GM21717 (cell line): ENCODE measurements around the gene UACA.
"Not testable (repeated sequence)": the region's sequence is repeated elsewhere in the genome, so short reads cannot be mapped to it uniquely, and the experiment has no call there.

Source experiments
- ATAC-seq: cut with Tn5 transposase; IDR thresholded peaks from one replicate; pipeline ENCODE4 v1.9.1; 2021; ENCODE audit warnings: mild to moderate bottlenecking, moderate library complexity; ENCODE audit not compliant: unreplicated experiment

Gene UACA, protein sequence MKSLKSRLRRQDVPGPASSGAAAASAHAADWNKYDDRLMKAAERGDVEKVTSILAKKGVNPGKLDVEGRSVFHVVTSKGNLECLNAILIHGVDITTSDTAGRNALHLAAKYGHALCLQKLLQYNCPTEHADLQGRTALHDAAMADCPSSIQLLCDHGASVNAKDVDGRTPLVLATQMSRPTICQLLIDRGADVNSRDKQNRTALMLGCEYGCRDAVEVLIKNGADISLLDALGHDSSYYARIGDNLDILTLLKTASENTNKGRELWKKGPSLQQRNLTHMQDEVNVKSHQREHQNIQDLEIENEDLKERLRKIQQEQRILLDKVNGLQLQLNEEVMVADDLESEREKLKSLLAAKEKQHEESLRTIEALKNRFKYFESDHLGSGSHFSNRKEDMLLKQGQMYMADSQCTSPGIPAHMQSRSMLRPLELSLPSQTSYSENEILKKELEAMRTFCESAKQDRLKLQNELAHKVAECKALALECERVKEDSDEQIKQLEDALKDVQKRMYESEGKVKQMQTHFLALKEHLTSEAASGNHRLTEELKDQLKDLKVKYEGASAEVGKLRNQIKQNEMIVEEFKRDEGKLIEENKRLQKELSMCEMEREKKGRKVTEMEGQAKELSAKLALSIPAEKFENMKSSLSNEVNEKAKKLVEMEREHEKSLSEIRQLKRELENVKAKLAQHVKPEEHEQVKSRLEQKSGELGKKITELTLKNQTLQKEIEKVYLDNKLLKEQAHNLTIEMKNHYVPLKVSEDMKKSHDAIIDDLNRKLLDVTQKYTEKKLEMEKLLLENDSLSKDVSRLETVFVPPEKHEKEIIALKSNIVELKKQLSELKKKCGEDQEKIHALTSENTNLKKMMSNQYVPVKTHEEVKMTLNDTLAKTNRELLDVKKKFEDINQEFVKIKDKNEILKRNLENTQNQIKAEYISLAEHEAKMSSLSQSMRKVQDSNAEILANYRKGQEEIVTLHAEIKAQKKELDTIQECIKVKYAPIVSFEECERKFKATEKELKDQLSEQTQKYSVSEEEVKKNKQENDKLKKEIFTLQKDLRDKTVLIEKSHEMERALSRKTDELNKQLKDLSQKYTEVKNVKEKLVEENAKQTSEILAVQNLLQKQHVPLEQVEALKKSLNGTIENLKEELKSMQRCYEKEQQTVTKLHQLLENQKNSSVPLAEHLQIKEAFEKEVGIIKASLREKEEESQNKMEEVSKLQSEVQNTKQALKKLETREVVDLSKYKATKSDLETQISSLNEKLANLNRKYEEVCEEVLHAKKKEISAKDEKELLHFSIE (N-terminal part only)

DNA sequence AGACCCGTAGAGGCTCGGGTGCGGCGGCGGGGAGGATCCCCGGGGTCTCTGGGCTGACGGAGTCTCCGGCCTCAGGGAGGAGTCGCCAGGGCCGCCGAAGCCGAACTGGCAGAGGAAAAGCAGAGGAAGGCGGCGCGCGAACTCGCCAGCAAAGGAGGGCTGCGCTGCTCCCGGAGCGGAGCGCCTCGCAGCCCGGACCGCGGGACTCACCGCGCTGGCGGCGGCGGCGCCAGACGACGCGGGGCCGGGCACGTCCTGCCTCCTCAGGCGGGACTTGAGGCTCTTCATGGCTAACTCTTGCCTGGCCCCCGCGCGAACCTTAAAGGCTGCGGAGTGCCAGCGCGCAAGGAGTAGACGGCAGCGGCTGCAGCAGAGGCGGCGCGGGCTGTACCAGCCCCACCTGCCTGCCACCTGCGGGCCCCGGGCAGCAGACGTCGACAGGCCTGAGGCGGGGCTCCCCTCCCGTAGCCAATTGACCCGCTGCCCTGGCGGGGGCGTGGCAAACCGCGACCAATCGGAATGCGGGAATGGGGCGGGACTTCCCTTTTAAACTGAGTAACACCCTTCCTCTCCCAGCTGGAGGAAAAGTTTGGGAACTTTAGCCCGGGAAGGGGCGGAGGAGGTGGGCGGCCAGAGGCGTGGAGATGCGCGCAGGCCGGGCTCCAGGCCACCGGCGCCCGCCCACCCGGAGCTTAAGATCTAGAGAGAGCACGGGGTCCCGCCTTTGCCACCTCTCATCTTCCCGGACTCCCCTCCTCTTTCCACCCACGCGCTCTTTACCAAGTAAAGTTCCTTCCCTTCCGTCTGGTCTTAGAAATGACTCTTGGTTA lies at the start of gene UACA:
Gene UACA (minus strand): TSS at position 439 of the 830 bp plus-strand sequence. CDS start 151 bp downstream, at position 288.
- peak; percentile 90 for ATAC-seq

DNA sequence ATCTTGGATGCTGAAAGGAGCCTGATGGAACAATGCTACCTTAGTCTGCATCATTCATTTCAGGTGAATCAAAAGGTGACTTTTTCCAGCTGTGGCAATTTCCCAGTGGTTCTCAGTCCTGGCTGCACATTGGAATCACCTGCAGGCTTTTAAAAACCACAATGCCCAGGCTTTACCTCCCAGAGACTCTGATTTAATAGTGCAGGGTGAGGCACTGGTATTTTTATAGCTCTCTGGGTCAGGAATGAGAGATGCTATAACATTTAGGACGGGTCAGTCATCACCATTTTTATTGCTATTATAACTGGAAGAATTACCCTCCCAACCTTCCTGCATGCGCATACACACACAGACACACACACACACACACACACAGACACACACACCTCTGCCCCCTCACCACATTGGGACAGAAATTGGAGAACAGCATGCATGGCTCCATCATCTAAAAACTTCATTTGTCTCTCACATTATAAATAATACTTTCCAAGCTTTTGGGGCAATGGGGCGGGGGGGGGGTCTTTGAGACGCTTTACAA lies 49.5 kb upstream of the UACA start:
- no peak for ATAC-seq

DNA sequence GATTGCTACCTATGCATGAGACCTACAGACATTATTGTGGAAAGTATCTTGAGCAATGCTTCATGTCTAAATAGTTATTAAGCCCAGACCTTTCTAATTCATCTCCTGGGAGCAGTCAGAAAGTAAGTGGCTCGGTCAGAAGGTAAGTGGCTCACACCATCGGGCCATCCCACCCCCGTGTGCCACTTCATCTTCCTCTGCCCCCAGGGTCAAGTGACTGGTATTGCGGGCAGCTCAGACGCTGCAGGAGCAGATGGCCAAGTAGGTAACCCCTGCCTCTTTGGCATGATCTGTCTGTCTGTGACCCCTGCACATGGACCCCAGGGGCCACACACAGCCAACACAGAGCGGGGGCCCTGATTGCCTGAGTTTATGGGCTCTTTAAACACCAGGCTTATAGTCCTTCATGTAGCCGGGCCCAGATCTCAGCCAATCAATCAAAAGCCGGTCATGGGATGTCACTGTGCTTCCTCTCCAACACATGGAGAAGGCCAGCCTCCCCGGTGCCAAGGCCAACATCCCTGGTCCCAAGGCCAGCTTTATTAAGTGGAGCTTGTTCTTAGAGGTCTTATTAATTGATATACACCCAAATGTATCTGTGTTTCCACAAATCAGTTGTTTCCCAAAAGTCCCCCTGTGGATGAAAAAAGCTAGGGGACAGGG lies 47.7 kb upstream of the UACA start:
- ATAC-seq = no peak

DNA sequence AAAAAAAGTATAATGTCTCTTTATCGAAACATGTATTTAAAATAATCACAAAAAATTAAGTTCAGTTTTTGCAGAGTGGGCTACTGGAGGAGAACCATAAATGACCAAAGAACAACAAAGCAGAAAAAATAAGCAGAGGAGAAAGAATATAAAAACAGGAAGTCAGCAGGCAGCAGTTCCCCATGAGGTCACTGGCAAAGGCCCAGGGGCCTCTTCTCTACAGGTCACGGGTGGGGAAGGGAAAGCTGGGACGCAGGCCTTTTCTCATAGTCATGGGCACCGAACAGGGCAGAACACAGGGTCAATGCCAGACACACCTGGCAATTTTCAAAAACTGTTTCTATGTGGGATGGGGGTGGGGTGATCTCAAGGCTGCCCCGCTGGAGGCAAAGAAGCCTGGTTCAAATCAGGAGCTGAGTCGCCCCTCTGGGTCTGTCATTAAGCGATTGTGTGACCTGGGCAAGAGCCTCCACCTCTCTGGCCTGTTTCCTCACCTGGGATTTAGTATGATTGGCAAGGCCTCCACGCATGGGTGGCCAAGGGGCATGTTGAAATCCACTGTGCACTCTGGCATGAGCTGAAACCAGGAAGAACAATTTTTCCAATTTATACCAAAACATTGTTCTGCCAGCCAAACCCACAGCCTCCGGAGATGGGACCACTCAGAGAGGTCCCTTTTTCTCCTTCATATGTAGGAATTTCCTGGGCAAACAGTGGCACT lies 43.8 kb upstream of the UACA start:
- ATAC-seq = no peak

DNA sequence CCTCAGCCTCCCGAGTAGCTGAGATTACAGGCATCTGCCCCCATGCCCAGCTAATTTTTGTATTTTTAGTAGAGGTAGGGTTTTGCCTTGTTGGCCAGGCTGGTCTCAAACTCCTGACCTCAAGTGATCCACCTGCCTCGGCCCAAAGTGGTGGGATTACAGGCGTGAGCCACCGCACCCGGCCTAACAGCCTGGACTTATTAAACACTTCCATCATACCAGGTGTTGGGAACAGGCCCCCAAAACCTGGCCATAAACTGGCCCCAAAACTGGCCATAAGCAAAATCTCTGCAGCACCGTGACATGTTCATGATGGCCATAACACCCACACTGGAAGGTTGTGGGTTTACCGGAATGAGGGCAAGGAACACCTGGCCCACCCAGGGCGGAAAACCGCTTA lies 41.0 kb upstream of the UACA start:
- not testable (repeated sequence) for ATAC-seq

DNA sequence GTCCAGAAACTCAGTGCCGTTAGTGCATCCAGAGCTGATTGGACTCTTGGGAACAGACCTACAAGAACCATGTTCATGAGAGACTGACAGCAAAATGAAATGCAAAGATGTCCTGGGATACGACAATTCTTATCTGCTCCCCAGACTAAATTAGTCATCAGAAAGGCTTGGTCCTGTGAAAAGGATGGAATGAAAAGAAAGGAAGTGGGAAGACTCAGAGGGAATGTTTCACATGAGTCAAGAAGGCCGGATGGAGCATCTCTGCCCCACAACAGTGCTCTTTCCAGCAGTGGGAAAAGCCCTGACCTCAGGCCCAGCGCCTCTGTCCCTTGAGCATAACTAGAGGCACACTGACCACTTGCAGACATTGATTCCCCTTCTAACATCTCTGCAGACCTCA lies 39.3 kb upstream of the UACA start:
- no peak for ATAC-seq

DNA sequence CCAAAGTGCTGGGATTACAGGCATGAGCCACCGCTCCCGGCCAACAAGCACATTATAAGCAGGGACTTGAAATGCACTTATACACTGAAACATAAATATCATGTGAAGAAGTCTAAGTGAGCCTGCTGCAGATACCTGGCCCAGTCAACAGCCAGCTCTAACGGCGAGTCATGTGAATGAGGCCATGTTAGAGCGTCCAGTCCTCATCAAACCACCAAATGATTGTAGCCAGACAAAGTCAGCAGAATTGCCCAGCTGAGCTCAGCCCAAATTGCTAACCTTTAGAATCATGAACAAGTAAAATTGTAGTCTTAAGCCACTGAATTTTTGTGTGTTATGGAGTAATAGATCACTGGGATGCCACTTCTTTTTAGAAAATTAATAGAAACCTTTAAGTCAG lies 37.8 kb upstream of the UACA start:
- no peak for ATAC-seq

DNA sequence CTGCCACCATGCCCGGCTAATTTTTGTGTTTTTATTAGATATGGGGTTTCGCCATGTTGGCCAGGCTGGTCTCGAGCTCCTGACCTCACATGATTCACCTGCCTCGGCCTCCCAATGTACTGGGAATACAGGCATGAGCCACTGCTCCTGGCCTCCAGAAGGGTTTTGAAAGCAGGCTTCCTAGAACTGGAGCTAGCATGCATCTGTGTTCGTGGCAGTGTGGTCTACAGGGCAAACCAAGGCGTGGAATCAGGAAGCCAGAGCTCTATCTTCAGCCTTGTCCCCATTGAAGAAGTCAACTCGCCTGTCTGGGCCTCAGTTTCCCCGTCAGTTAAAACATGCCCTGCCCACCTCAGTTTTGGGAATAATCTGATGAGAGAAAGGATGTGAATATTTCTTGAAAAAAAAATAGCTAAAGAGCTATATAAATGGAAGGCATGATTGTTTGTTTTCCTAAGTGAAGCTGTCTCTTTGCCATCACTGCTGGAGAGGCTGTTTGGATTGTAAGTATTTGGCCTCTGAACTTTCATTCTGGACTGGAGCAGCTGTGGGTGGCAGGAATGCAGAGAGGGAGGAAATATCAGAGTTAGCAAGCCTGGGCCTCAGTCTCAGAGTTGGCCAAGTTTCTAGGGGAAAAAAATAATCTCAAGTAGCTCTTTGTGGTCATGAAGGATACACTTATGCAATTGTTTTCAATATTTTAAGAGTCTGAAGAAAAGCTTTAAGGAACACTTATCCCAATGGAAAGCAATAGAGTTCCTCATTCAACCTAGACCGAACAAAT lies 36.5 kb upstream of the UACA start:
- ATAC-seq = no peak

DNA sequence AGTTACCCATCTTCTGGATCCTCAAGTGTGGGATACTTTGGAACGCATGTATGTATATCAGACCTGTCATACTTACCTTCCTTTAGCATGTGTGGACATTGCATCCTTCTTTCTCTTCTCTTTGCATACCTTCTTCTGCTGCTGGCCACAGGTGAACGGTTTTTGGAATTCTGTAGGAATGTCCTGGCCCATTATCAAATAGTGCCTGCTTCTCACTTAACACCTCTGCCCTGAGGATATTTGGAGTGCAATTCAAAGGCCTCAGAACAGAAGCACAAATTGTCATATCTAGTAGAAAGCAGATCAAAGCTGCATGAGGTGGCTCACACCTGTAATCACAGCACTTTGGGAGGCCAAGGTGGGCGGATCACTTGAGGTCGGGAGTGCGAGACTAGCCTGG lies 34.1 kb upstream of the UACA start:
- no peak for ATAC-seq

DNA sequence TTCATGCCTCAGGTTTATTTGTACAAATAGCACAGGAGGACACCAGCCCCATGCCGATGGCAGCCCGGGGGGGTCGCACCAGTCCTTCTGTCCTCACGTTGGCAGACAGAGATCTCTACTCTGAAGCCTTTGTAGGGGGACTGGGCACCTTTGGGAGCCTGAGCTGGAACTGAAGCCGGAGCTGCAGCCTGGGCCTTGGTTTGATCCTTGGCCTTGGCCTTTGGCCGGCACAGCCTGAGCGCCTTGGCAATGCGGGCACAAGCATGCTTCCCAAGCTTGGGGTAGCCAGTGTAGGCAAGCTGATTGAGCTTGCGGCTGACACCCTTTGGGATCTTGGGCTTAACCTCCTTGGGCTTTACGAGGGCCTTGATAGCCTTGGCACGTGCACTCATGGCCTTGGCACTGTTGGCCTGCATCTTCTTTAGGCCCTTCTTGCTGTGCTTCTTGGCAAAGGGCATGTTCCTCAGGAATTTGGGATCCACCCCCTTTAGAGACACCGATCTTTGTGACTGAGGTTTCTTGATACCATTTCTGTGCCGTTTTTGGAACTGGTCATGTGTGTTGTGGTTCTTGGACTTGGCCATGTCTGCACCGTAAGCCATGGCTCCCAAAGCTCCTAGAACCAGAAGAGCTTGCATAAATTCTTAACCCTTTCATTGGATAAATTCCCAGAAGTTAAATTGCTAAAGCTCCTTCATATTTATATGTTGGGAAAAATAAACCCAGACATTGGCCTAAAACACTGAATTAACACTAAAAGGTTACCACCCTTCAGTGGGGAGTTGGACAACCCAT lies 33.4 kb upstream of the UACA start:
- no peak for ATAC-seq

DNA sequence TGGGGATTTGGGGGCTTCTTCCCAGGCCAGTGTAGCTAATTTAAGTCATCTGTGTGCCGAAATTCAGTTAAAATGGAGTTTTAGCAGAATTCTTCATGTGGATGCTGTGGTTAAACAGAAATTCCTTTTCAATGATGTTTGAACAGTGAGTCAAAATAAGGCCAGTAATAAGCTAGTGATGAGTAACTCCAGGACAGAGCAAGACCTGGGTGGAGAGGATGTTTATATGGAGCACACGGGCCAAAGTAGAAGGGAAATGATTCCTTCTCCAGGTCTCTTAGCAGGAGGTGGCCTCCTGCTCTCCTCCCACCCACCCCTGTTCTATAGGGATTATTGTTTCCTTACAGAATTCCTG lies 31.9 kb upstream of the UACA start:
- ATAC-seq = no peak

DNA sequence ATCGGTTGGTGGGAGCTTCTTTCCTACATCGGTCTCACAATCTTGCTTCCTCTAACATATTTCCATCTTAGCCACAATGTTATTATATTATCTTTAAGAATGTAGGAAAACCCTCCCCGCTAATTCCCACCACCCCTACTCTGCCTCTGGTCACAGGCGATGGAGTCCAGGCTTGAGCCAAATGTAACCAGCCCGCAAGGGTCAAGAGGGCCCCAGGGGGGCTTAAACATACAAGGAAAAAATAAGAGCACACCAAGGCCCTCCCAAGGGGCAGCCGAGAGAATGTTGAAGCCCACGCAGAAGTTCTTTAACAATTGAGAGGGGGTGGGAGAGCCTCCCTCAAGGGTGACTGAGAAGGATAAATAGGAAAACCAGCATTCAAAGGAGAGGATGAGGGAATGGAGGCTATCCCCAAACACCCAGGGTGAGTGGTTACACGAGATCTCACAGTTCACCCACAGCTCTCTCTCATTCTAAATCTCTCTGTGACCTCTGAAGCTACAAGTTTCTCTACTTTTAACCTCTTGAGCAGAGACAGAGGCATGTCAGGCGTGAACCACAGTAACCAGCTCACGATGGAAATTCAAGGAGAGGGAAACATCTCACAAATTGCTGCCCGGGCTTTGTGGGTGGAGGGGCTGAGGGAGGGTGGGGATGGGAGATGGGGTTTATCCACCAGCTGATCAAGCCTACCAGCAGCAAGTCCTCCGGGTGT lies 31.4 kb upstream of the UACA start:
- no peak for ATAC-seq

DNA sequence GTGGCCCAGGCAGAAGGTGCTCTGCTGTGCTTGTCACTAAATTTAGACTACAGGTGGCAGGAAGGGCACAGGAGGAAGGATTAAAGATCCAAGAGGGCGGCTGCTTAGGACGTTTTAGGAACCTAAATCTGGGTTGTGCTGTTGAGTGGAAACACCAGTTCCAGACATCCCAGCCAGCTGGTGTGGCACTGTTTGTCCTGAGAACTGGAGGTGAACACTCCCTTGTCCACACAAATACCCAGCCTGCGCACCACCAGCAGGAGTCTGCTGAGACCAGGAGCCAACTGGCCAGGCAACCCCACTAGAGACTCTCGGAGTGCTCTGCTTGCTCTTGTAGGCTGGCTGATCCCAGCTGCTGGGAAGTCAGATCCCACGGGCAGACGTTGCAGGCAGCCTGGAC lies 30.3 kb upstream of the UACA start:
- ATAC-seq = no peak

DNA sequence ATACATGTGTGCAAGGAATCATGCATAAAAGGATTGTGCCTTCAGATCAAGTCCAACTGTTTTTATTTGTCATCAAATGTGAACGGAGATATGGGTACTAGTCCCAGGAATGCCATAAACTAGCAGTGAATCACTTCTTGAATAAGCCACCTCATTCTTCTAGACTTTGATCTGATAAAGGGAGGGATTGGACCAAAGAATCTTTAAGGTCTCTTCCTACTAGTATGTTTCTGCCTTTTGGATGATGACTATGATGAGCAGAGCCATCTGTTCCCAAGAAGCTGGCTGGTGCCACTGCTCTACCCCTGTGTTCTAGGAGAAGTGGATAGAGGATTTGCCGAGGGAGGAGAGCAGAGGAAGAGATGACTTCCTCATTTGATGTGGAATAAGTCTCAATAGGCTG lies 28.8 kb upstream of the UACA start:
- no peak for ATAC-seq

DNA sequence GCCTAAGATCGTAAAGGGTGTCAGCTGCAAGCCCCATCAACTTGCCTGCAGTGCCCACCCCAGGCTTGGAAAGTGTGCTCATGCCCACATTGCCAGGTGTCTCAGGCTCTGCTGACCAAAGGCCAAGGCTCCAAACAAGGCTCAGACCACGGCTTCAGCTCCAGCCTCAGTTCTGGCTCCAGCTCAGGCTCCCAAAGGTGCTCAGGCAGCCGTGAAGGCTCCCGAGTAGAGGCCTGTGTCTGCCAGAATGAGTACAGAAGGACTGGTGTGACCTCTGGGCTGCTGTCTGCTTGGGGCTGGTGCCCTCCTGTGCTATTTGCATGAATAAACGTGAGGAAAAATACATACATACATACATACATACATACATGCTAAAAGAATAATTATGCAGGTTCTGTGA lies 27.9 kb upstream of the UACA start:
- ATAC-seq = no peak

DNA sequence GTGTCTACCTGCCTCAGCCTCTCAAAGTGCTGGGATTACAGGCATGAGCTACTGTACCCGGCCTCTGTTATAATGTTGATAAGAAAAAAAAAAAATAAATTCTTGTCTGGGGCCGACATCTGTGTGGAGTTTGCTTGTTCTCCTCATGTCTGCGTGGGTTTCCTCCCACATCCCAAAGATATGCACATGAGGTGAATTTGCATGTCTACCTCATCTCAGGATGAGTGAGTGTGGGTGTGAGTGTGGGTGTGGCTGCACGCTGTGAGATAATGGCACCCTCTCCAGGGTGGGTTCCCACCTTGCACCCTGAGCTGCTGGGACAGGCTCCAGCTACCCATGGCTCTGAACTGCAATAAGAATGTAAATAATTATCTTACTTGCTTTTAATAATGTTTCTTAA lies 25.9 kb upstream of the UACA start:
- no peak for ATAC-seq
